Activated T-helper 17 cell treated with anti-CD3 and anti-CD28 coated beads, Interleukin-2, amount 50 U/mL, for 72 hours (primary cell): ENCODE data around the gene GNS. TPM values are rescaled to one million over a fixed set of nuclear protein-coding genes. Genes with fewer than 3 reads are reported as not detected.

Experiments
- ATAC-seq: fragments of 150-1000 bp; cut with Tn5 transposase; replicated peaks from 2 replicates; pipeline ENCODE4 v1.10.0; 2021; ENCODE audit warnings: mild to moderate bottlenecking, moderate library complexity
- H3K27ac Mint-ChIP-seq: one replicate; pipeline ENCODE4 v1.8.0; 2022; ENCODE audit warnings: mixed read lengths
- H3K27me3 Mint-ChIP-seq: one replicate; pipeline ENCODE4 v1.8.0; 2022; ENCODE audit warnings: mixed read lengths
- H3K36me3 Mint-ChIP-seq: one replicate; pipeline ENCODE4 v1.8.0; 2022; ENCODE audit warnings: low read depth, mild to moderate bottlenecking, mixed read lengths
- H3K4me1 Mint-ChIP-seq: one replicate; pipeline ENCODE4 v1.8.0; 2022; ENCODE audit warnings: mixed read lengths
- H3K4me3 Mint-ChIP-seq: one replicate; pipeline ENCODE4 v1.8.0; 2022; ENCODE audit warnings: mild to moderate bottlenecking, mixed read lengths
- H3K9me3 Mint-ChIP-seq: one replicate; pipeline ENCODE4 v1.8.0; 2022; ENCODE audit warnings: mixed read lengths
- total RNA-seq, 2 donors: library from RNA; stranded (reverse); gene quantifications; one replicate each; pipeline ENCODE4 v1.2.3, GENCODE V29; 2022

Gene GNS
- total RNA-seq, 2 donors from 2014 or later = 26.2 to 29.9 TPM

- H3K9me3 Mint-ChIP-seq = no peaks in the 10 kb centered on the region
- peaks cover 72% of the 10 kb centered on the region for H3K36me3 Mint-ChIP-seq
- no peak overlapping the region for H3K27ac Mint-ChIP-seq
- H3K27me3 Mint-ChIP-seq = no peaks in the 10 kb centered on the region
- H3K4me3 Mint-ChIP-seq = no peak overlapping the region
- ATAC-seq = no peak
- peaks cover 10% of the 10 kb centered on the region for H3K4me1 Mint-ChIP-seq
Measured at GRCh38 chr12:64735442-64735841, 23.8 kb downstream of the GNS start.

GRCh38 chr12:64733857-64734256 lies 25.3 kb downstream of the GNS start:
- peaks cover 66% of the 10 kb centered on the region for H3K36me3 Mint-ChIP-seq
- no peak for ATAC-seq
- peaks cover 17% of the 10 kb centered on the region for H3K4me1 Mint-ChIP-seq
- H3K27ac Mint-ChIP-seq = no peak overlapping the region
- H3K9me3 Mint-ChIP-seq = no peaks in the 10 kb centered on the region
- no peaks in the 10 kb centered on the region for H3K27me3 Mint-ChIP-seq
- H3K4me3 Mint-ChIP-seq = no peak overlapping the region

- ATAC-seq = no peak
- Mint-ChIP-seq H3K9me3 (no peaks in the 10 kb centered on the region), H3K27ac (peak overlapping the region; percentile 89), H3K4me1 (peaks cover 9% of the 10 kb centered on the region), H3K27me3 (no peaks in the 10 kb centered on the region), H3K36me3 (peaks cover 62% of the 10 kb centered on the region), H3K4me3 (no peak overlapping the region)
Measured at GRCh38 chr12:64731683-64732082, 27.5 kb downstream of the GNS start.

- H3K4me1 Mint-ChIP-seq = peaks cover 9% of the 10 kb centered on the region
- peak; percentile 47 for ATAC-seq
- H3K27ac Mint-ChIP-seq = peak overlapping the region; percentile 89
- H3K36me3 Mint-ChIP-seq = peaks cover 54% of the 10 kb centered on the region
- H3K4me3 Mint-ChIP-seq = peak overlapping the region; percentile 54
- H3K9me3 Mint-ChIP-seq = no peaks in the 10 kb centered on the region
- H3K27me3 Mint-ChIP-seq = no peaks in the 10 kb centered on the region
Measured at GRCh38 chr12:64730588-64730969, 28.6 kb downstream of the GNS start.

- H3K4me3 Mint-ChIP-seq = peak overlapping the region; percentile 54
- H3K9me3 Mint-ChIP-seq = no peaks in the 10 kb centered on the region
- H3K36me3 Mint-ChIP-seq = peaks cover 49% of the 10 kb centered on the region
- H3K4me1 Mint-ChIP-seq = peaks cover 9% of the 10 kb centered on the region
- no peaks in the 10 kb centered on the region for H3K27me3 Mint-ChIP-seq
- H3K27ac Mint-ChIP-seq = peak overlapping the region; percentile 89
- no peak for ATAC-seq
Measured at GRCh38 chr12:64729909-64730587, 29.2 kb downstream of the GNS start.

- H3K27me3 Mint-ChIP-seq = no peaks in the 10 kb centered on the region
- peak overlapping the region; percentile 37 for H3K27ac Mint-ChIP-seq
- peaks cover 9% of the 10 kb centered on the region for H3K4me1 Mint-ChIP-seq
- H3K36me3 Mint-ChIP-seq = peaks cover 62% of the 10 kb centered on the region
- H3K9me3 Mint-ChIP-seq = no peaks in the 10 kb centered on the region
- H3K4me3 Mint-ChIP-seq = no peak overlapping the region
- no peak for ATAC-seq
Measured at GRCh38 chr12:64724201-64724745, 34.9 kb downstream of the GNS start.

GRCh38 chr12:64723630-64724029 lies 35.6 kb downstream of the GNS start:
- Mint-ChIP-seq H3K4me3 (no peak overlapping the region), H3K27ac (peak overlapping the region; percentile 37), H3K27me3 (no peaks in the 10 kb centered on the region), H3K36me3 (peaks cover 59% of the 10 kb centered on the region), H3K4me1 (peaks cover 9% of the 10 kb centered on the region), H3K9me3 (no peaks in the 10 kb centered on the region)
- no peak for ATAC-seq

GRCh38 chr12:64722835-64723234 lies 36.4 kb downstream of the GNS start:
- Mint-ChIP-seq H3K36me3 (peaks cover 55% of the 10 kb centered on the region), H3K4me3 (no peak overlapping the region), H3K27ac (peak overlapping the region; percentile 29), H3K27me3 (no peaks in the 10 kb centered on the region), H3K4me1 (peaks cover 9% of the 10 kb centered on the region), H3K9me3 (no peaks in the 10 kb centered on the region)
- no peak for ATAC-seq

- Mint-ChIP-seq H3K27ac (no peak overlapping the region), H3K9me3 (no peaks in the 10 kb centered on the region)
- no peak for ATAC-seq
Measured at GRCh38 chr12:64720884-64721283, 38.3 kb downstream of the GNS start.

GRCh38 chr12:64718649-64719048 lies 40.6 kb downstream of the GNS start:
- Mint-ChIP-seq H3K27me3 (no peaks in the 10 kb centered on the region), H3K4me3 (no peak overlapping the region), H3K9me3 (no peaks in the 10 kb centered on the region), H3K36me3 (peaks cover 82% of the 10 kb centered on the region), H3K4me1 (peaks cover 18% of the 10 kb centered on the region), H3K27ac (no peak overlapping the region)
- ATAC-seq = no peak

More at GRCh38 chr12:64720884-64721283, 38.3 kb downstream of the GNS start:
- H3K36me3 Mint-ChIP-seq = peaks cover 63% of the 10 kb centered on the region
- peaks cover 14% of the 10 kb centered on the region for H3K4me1 Mint-ChIP-seq
- no peaks in the 10 kb centered on the region for H3K27me3 Mint-ChIP-seq
- no peak overlapping the region for H3K4me3 Mint-ChIP-seq

GRCh38 chr12:64716839-64717455 lies 42.3 kb downstream of the GNS start:
- Mint-ChIP-seq H3K4me3 (no peak overlapping the region), H3K27me3 (no peaks in the 10 kb centered on the region), H3K4me1 (peaks cover 14% of the 10 kb centered on the region), H3K36me3 (peaks cover 80% of the 10 kb centered on the region), H3K9me3 (no peaks in the 10 kb centered on the region), H3K27ac (peak overlapping the region; percentile 67)
- no peak for ATAC-seq

- Mint-ChIP-seq H3K4me1 (peaks cover 14% of the 10 kb centered on the region), H3K36me3 (peaks cover 74% of the 10 kb centered on the region), H3K4me3 (no peak overlapping the region), H3K27ac (peak overlapping the region; percentile 67), H3K27me3 (no peaks in the 10 kb centered on the region), H3K9me3 (no peaks in the 10 kb centered on the region)
- no peak for ATAC-seq
Measured at GRCh38 chr12:64716371-64716770, 42.8 kb downstream of the GNS start.

- Mint-ChIP-seq H3K27ac (peak overlapping the region; percentile 48), H3K4me3 (peak overlapping the region; percentile 6), H3K9me3 (no peaks in the 10 kb centered on the region), H3K4me1 (peaks cover 14% of the 10 kb centered on the region), H3K36me3 (peaks cover 56% of the 10 kb centered on the region), H3K27me3 (no peaks in the 10 kb centered on the region)
- peak; percentile 93 for ATAC-seq
Measured at GRCh38 chr12:64714551-64714968, 44.6 kb downstream of the GNS start.

GRCh38 chr12:64713376-64713775 lies 45.8 kb downstream of the GNS start:
- H3K4me1 Mint-ChIP-seq = peaks cover 14% of the 10 kb centered on the region
- H3K9me3 Mint-ChIP-seq = no peaks in the 10 kb centered on the region
- H3K27ac Mint-ChIP-seq = no peak overlapping the region
- no peak overlapping the region for H3K4me3 Mint-ChIP-seq
- H3K36me3 Mint-ChIP-seq = peaks cover 50% of the 10 kb centered on the region
- H3K27me3 Mint-ChIP-seq = no peaks in the 10 kb centered on the region
- no peak for ATAC-seq

- H3K27me3 Mint-ChIP-seq = no peaks in the 10 kb centered on the region
- peaks cover 4% of the 10 kb centered on the region for H3K4me1 Mint-ChIP-seq
- H3K4me3 Mint-ChIP-seq = no peak overlapping the region
- H3K27ac Mint-ChIP-seq = no peak overlapping the region
- no peaks in the 10 kb centered on the region for H3K9me3 Mint-ChIP-seq
- peaks cover 12% of the 10 kb centered on the region for H3K36me3 Mint-ChIP-seq
- no peak for ATAC-seq
Measured at GRCh38 chr12:64709429-64709828, 49.8 kb downstream of the GNS start.
